T-cell (primary cell): ENCODE results near the gene TIAM1. TPM values are rescaled to one million over a fixed set of nuclear protein-coding genes. Genes with fewer than 3 reads are reported as not detected.

ENCODE experiments used
- ATAC-seq, 4 experiments: fragments of 200-7000 bp in 3 of 4; fragments of 150-1000 bp in 1 of 4; cut with Tn5 transposase; replicated peaks in 1 of 4; 1 replicate in 3 of 4; 2 replicates in 1 of 4; pipeline ENCODE4 v1.10.0; 2021; ENCODE audit warnings: moderate library complexity in 3 of 4, mild to moderate bottlenecking in 2 of 4, moderate number of reproducible peaks in 1 of 4
- CTCF ChIA-PET, 2 donors: fragments of 300-600 bp; sonication (Branson Sonifier 250); formaldehyde crosslinking; loops; one replicate each; lab custom pipeline; 2022; ENCODE audit warnings: antibody characterized with exemption in 2 of 2; lab: Charles Lee
- POLR2A ChIA-PET, 2 donors: fragments of 300-600 bp; sonication (Branson Sonifier 250); formaldehyde crosslinking; loops; one replicate each; lab custom pipeline; 2022; ENCODE audit warnings: antibody characterized with exemption in 2 of 2; lab: Charles Lee
- DNase-seq, 35 experiments: peaks; one replicate each; pipeline versions ENCODE4 v3.0.0 to v3.0.0-alpha.2; 2013 to 2023
- H3K27ac ChIP-seq: one replicate; pipeline ENCODE4 v1.5.1; 2013; ENCODE audit warnings: low read length
- H3K27me3 ChIP-seq, 2 experiments: replicated peaks in 1 of 2; 1 replicate in 1 of 2; 2 replicates in 1 of 2; pipeline versions ENCODE4 v1.6.1 to v1.7.0; 2013; ENCODE audit warnings: low read length in 1 of 2, mixed read lengths in 1 of 2; ENCODE audit not compliant: control insufficient read depth in 2 of 2, insufficient read depth in 2 of 2; ENCODE audit errors: extremely low read depth in 1 of 2
- H3K36me3 ChIP-seq, 2 donors: 1 replicate in 1 of 2; 2 replicates in 1 of 2; pipeline versions ENCODE4 v1.6.1 to v1.7.0; 2013; ENCODE audit warnings: low read length in 1 of 2; ENCODE audit not compliant: control insufficient read depth in 2 of 2, insufficient read depth in 1 of 2; ENCODE audit errors: extremely low read depth in 1 of 2
- H3K4me1 ChIP-seq, 2 experiments: 1 replicate in 1 of 2; 2 replicates in 1 of 2; pipeline versions ENCODE4 v1.6.1 to v1.7.0; 2013; ENCODE audit warnings: low read length in 2 of 2, mixed read lengths in 1 of 2; ENCODE audit not compliant: insufficient read depth in 2 of 2, control insufficient read depth in 1 of 2; ENCODE audit errors: extremely low read depth in 1 of 2
- H3K4me3 ChIP-seq, 2 donors: 1 replicate in 1 of 2; 2 replicates in 1 of 2; pipeline versions ENCODE4 v1.5.1 to v1.7.0; 2013; ENCODE audit warnings: mild to moderate bottlenecking in 2 of 2, low read length in 1 of 2, moderate library complexity in 1 of 2; ENCODE audit not compliant: control insufficient read depth in 1 of 2; ENCODE audit errors: extremely low read depth in 1 of 2
- H3K9me3 ChIP-seq: 2 replicates; pipeline ENCODE4 v1.7.0; 2013
- H3K27ac Mint-ChIP-seq, 2 donors: one replicate each; pipeline ENCODE4 v1.8.0; 2020 to 2021; ENCODE audit warnings: mild to moderate bottlenecking in 2 of 2, mixed read lengths in 2 of 2
- H3K27me3 Mint-ChIP-seq, 2 donors: one replicate each; pipeline ENCODE4 v1.8.0; 2021 to 2022; ENCODE audit warnings: mixed read lengths in 2 of 2
- H3K36me3 Mint-ChIP-seq: one replicate; pipeline ENCODE4 v1.8.0; 2021; ENCODE audit warnings: mixed read lengths
- H3K4me1 Mint-ChIP-seq, 3 donors: one replicate each; pipeline ENCODE4 v1.8.0; 2020 to 2022; ENCODE audit warnings: mixed read lengths in 3 of 3, mild to moderate bottlenecking in 1 of 3
- H3K4me3 Mint-ChIP-seq, 3 donors: one replicate each; pipeline ENCODE4 v1.8.0; 2020 to 2022; ENCODE audit warnings: mild to moderate bottlenecking in 3 of 3, mixed read lengths in 3 of 3, moderate library complexity in 3 of 3
- H3K9me3 Mint-ChIP-seq, 3 donors: one replicate each; pipeline ENCODE4 v1.8.0; 2020 to 2022; ENCODE audit warnings: mixed read lengths in 3 of 3
- WGBS: methylation state at CpG from one replicate; pipeline ENCODE4 v1.1.5; 2013; ENCODE audit warnings: missing lambda C conversion rate; ENCODE audit not compliant: insufficient coverage; 5-methylcytosine and 5-hydroxymethylcytosine counted together
- total RNA-seq, 35 experiments: library from RNA in 6 of 35; stranded (reverse) in 6 of 35; fragments of 120-200 nt in 1 of 35; gene quantifications; one replicate each; pipeline versions ENCODE4 v1.2.1 to v1.2.4 and lab custom pipeline; 2013 to 2026

The TIAM1 gene
- total RNA-seq, 5 donors from 2014 or later (not counting 1 experiment from before 2014, with no cell fraction given): 60.8 to 79.4 (median 65.5) TPM

GRCh38 chr21:31180256-31181081 lies 163.6 kb downstream of the TIAM1 start:
- peaks cover 0 to 3% of the 10 kb centered on the region in 2 donors for H3K36me3 ChIP-seq
- ATAC-seq: no peak
- H3K27ac ChIP-seq: peak overlapping the region; percentile 64
- Mint-ChIP-seq H3K27ac (peak overlapping the region; percentile 95 to 96), H3K9me3 (no peaks in the 10 kb centered on the region), H3K4me3 (peak overlapping the region; percentile 70 to 81 (median 76)), H3K36me3 (peaks cover 18% of the 10 kb centered on the region), H3K27me3 (no peaks in the 10 kb centered on the region), H3K4me1 (peaks cover 76 to 81% (median 79%) of the 10 kb centered on the region in 3 donors)
- ChIA-PET CTCF (interaction anchor here (0.5 to 2.6 kb wide), 29 partner anchors 9 to 1577 kb away, joined by 3 to 27 read pairs (median 4); no protein-coding TSS in a partner anchor), POLR2A (interaction anchor here (0.6 to 0.8 kb wide), 3 partner anchors 8 to 104 kb away, joined by 3 to 5 read pairs (median 4); no protein-coding TSS in a partner anchor)
- peaks cover 57 to 81% of the 10 kb centered on the region in 2 experiments for H3K4me1 ChIP-seq
- 0% methylated on average over 2 of the region's 5 CpGs for WGBS
- peak overlapping the region in 1 of 2 donors; percentile 23 for H3K4me3 ChIP-seq
- peak in 5 of 35 experiments; percentile 18 to 75 (median 26) for DNase-seq
- H3K9me3 ChIP-seq: no peaks in the 10 kb centered on the region
- H3K27me3 ChIP-seq: no peaks in the 10 kb centered on the region

DNA sequence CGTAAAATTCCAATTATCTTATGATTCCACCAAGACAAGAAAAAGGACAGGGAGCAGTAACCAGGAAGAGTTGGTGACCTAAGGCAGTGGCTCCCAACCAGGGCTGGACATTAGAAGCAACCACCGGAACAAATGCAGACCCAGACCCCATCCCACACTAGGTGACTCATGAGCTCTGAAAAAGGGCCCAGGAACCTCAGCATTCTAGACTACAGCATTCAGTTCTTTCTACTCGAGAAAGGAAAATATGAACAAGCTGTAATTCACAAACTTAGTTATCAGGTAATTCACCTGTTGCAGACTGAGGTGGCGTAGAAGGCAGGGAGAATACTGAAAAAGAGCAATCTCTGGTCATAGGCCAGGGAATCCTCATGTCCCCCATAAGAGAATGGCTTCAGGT lies 167.3 kb downstream of the TIAM1 start:
- peaks cover 0 to 3% of the 10 kb centered on the region in 2 experiments for H3K27me3 ChIP-seq
- H3K4me1 Mint-ChIP-seq: peaks cover 81 to 86% (median 85%) of the 10 kb centered on the region in 3 donors
- POLR2A ChIA-PET: interaction anchor here (0.6 to 1.1 kb wide), 3 partner anchors 8 to 501 kb away, joined by 4 read pairs; no protein-coding TSS in a partner anchor
- H3K27me3 Mint-ChIP-seq: no peaks in the 10 kb centered on the region
- no peaks in the 10 kb centered on the region for H3K9me3 ChIP-seq
- H3K4me3 Mint-ChIP-seq: peak overlapping the region; percentile 4 to 59 (median 17)
- ATAC-seq (no peak), DNase-seq (no peak)
- CTCF ChIA-PET: interaction anchor here (0.5 to 1.5 kb wide), 3 partner anchors 18 to 667 kb away, joined by 3 to 8 read pairs (median 4); no protein-coding TSS in a partner anchor
- peaks cover 0 to 3% of the 10 kb centered on the region in 2 donors for H3K36me3 ChIP-seq
- 33% methylated on average over 1 of the region's 4 CpGs for WGBS
- no peak overlapping the region for H3K4me3 ChIP-seq
- peak overlapping the region; percentile 0 for H3K27ac ChIP-seq
- peak overlapping the region; percentile 87 to 94 for H3K27ac Mint-ChIP-seq
- peaks cover 10% of the 10 kb centered on the region for H3K36me3 Mint-ChIP-seq
- H3K9me3 Mint-ChIP-seq: no peaks in the 10 kb centered on the region
- peaks cover 39 to 80% of the 10 kb centered on the region in 2 experiments for H3K4me1 ChIP-seq

DNA sequence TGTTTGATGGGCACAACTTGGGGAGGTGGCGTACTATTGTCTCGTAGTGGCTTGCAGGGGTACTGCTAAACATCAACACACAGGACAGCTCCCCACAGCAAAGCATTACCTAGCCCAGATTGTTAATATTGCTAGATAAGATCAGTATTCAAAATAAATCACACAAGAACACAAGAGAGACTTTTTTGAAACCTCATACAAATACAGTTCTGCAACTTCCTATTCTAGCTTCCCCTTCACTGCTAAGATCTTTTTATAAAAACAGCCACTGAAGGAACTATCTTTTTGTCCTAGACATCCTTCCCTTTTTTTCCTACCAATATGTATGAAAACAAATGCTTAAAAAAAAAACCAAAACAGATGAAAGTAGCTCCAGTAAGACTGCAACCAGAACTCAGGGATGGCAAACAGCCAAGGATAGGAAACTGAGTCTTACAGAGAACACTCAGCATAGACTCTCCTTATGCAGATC lies 167.9 kb downstream of the TIAM1 start:
- ATAC-seq (peak in 3 of 4 experiments; percentile 15 to 31 (median 18)), DNase-seq (no peak)
- H3K4me1 Mint-ChIP-seq: peaks cover 83 to 87% (median 87%) of the 10 kb centered on the region in 3 donors
- no peaks in the 10 kb centered on the region for H3K27me3 Mint-ChIP-seq
- WGBS: no CpG with 5 or more reads among the region's 2 CpGs
- Histone ChIP-seq H3K27me3 (peaks cover 0 to 3% of the 10 kb centered on the region in 2 experiments), H3K9me3 (no peaks in the 10 kb centered on the region), H3K4me1 (peaks cover 35 to 74% of the 10 kb centered on the region in 2 experiments), H3K4me3 (no peak overlapping the region), H3K36me3 (peaks cover 0 to 3% of the 10 kb centered on the region in 2 donors), H3K27ac (peak overlapping the region; percentile 0)
- H3K9me3 Mint-ChIP-seq: no peaks in the 10 kb centered on the region
- peaks cover 13% of the 10 kb centered on the region for H3K36me3 Mint-ChIP-seq
- ChIA-PET CTCF (interaction anchor here (0.5 to 1.5 kb wide), 5 partner anchors 14 to 667 kb away, joined by 3 to 8 read pairs (median 3); no protein-coding TSS in a partner anchor), POLR2A (interaction anchor here (0.6 to 1.1 kb wide), 4 partner anchors 8 to 502 kb away, joined by 3 to 4 read pairs (median 4); no protein-coding TSS in a partner anchor)
- H3K4me3 Mint-ChIP-seq: peak overlapping the region; percentile 14 to 59 (median 17)
- peak overlapping the region; percentile 87 to 94 for H3K27ac Mint-ChIP-seq

- Histone ChIP-seq H3K27ac (peak overlapping the region; percentile 39), H3K36me3 (no peaks in the 10 kb centered on the region), H3K4me3 (peak overlapping the region in 1 of 2 donors; percentile 0), H3K27me3 (peaks cover 0 to 3% of the 10 kb centered on the region in 2 experiments), H3K4me1 (peaks cover 23 to 64% of the 10 kb centered on the region in 2 experiments), H3K9me3 (no peaks in the 10 kb centered on the region)
- peak in 30 of 35 experiments; percentile 17 to 58 (median 44) for DNase-seq
- POLR2A ChIA-PET: no interaction called here
- Mint-ChIP-seq H3K27ac (peak overlapping the region; percentile 79 to 94), H3K4me3 (peak overlapping the region; percentile 45 to 67 (median 59)), H3K9me3 (no peaks in the 10 kb centered on the region), H3K27me3 (no peaks in the 10 kb centered on the region), H3K4me1 (peaks cover 87 to 98% (median 88%) of the 10 kb centered on the region in 3 donors), H3K36me3 (peaks cover 16% of the 10 kb centered on the region)
- CTCF ChIA-PET: interaction anchor here (1.2 to 1.6 kb wide), 3 partner anchors 12 to 73 kb away, joined by 3 to 4 read pairs (median 4); no protein-coding TSS in a partner anchor
- 31% methylated on average over 22 of the region's 25 CpGs for WGBS
- peak; percentile 50 to 65 (median 58) for ATAC-seq
Observed at GRCh38 chr21:31173881-31174555, 170.0 kb downstream of the TIAM1 start.

DNA sequence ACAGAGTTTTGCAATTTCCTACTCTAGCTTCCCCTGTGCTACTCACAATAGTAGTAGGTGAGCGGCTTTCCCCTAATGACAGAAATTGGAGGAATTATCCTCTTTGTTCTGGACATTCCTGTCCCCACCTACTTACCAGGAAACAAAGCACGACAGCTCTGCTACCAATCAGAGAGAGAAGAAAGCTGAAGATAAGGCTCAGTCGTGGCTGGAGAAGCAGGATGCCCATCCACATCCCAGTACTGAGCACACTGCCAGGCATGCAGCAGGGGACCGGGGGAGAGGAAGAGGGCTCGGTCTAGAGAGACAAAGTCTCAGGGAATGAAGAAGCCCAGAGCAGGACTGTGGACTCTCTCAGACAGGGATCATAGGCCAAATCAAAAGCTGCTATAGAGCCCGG lies 171.7 kb downstream of the TIAM1 start:
- H3K36me3 ChIP-seq: peaks cover 0 to 4% of the 10 kb centered on the region in 2 donors
- H3K27me3 ChIP-seq: peaks cover 0 to 3% of the 10 kb centered on the region in 2 experiments
- peaks cover 18 to 51% of the 10 kb centered on the region in 2 experiments for H3K4me1 ChIP-seq
- DNase-seq (no peak), ATAC-seq (no peak)
- H3K36me3 Mint-ChIP-seq: peaks cover 9% of the 10 kb centered on the region
- ChIA-PET POLR2A (interaction anchor here in 1 of 2 donors (0.5 kb wide), 1 partner anchor 9 kb away, joined by 4 read pairs; no protein-coding TSS in a partner anchor), CTCF (interaction anchor here (1.0 to 1.6 kb wide), 2 partner anchors 9 to 10 kb away, joined by 3 to 4 read pairs; no protein-coding TSS in a partner anchor)
- H3K4me3 ChIP-seq: no peak overlapping the region
- H3K9me3 Mint-ChIP-seq: no peaks in the 10 kb centered on the region
- H3K4me1 Mint-ChIP-seq: peaks cover 86 to 91% (median 87%) of the 10 kb centered on the region in 3 donors
- no peak overlapping the region for H3K27ac ChIP-seq
- no peaks in the 10 kb centered on the region for H3K27me3 Mint-ChIP-seq
- H3K4me3 Mint-ChIP-seq: peak overlapping the region; percentile 32 to 59 (median 34)
- 60% methylated on average over 2 of the region's 6 CpGs for WGBS
- peak overlapping the region; percentile 71 to 89 for H3K27ac Mint-ChIP-seq
- no peaks in the 10 kb centered on the region for H3K9me3 ChIP-seq
